HG03575 (cell line): ENCODE measurements around the gene ADARB2.

Experiments
- ATAC-seq: cut with Tn5 transposase; IDR thresholded peaks from one replicate; pipeline ENCODE4 v1.9.1; 2021; ENCODE audit not compliant: unreplicated experiment, insufficient number of reproducible peaks, low FRiP score; ENCODE audit errors: extremely low read depth

Gene ADARB2

DNA sequence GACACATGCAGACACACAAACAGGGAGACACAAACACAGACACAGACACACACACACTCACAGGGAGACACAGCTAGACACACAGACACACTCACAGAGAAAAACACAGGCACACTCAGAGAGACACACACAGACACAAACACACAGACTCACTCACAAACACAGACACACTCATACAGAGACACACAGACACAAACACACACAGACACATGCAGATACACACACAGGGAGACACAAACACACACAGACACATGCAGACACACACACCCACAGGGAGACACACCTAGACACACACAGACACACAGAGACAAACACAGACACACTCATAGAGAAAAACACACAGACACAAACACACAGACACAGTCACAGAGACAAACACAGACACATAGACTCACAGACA lies 67.9 kb downstream of the ADARB2 start:
- no peak for ATAC-seq

GRCh38 chr10:1668399-1668798 lies 68.9 kb downstream of the ADARB2 start:
- no peak for ATAC-seq

DNA sequence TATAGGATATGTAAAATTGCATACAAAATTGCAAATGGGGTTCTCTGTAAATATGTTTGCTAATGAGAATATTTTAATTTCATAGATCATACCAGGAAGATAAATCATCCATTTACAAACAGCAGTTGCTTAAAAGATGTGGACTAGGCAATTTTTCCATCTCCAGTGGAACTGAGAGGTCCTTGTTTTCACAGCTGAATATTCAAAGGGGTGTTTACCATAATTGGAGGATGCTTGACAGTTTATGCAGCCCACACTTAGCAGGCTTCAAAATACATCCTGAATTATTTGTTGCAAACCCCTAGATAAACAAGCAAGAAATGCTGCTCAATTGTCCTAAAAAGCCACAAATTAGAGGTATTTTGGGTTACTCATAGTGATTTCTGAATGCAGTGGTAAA lies 69.9 kb downstream of the ADARB2 start:
- no peak for ATAC-seq

- ATAC-seq = no peak
Observed at GRCh38 chr10:1666147-1666546, 71.2 kb downstream of the ADARB2 start.

GRCh38 chr10:1665681-1666080 lies 71.6 kb downstream of the ADARB2 start:
- ATAC-seq = no peak

DNA sequence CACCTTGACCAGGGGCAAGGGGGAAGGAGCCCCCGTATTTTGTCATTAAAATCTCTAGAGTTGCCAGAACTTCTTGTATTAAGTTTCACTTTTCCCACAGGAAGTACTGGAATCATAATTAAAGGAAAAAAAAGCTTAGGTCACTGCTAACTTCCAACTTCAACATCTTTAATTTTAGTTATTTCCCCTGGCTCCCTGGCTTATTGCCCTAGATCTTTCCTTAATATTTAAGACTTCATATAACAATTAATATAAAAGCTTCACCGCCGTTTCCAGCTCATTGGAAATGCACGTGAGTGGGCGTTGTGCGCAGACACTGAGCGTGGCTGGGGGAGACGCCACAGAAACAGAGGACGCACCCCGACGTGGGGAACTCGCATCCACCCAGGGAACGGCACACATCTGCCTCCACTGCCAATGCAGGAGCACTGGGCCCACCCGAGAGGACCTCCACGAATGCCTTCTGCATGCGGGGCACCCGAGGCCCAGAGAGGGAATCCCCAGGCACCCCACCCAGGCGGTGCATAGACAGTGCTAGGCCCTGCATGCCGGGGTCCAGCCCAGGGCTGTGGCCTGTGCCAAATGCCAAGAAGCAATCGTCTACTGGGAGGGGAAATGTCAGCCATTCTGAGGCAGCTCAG lies 72.2 kb downstream of the ADARB2 start:
- no peak for ATAC-seq

GRCh38 chr10:1664333-1664964 lies 72.9 kb downstream of the ADARB2 start:
- ATAC-seq = no peak

- ATAC-seq = no peak
Observed at GRCh38 chr10:1663226-1663625, 74.1 kb downstream of the ADARB2 start.

DNA sequence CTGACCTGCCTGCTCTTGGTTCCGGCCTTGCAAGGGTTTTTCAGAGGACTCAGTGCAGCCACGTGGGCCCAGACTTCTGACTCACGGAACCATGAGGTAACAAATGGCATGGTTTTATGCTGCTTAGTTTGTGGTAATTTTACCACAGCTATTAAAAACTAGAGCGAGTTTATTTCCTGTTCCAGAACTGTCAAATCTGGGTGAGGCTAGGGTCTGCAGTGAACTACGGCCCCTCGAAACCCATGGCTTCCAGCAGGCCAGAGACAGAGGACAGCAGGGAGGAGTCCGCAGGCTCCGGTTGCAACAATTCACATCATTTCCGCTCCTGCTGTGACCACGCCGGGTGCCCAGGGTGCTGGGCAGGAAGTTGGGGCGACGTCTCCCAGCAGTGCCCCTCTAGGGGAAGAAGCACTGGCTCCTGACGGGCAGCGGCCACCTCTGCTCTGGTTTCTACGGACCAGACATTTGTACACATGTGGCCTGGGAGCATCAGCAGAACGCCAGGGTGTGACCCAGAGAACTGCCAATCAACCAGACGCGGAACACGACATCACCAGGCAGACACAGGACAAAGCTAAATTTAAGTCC lies 74.8 kb downstream of the ADARB2 start:
- ATAC-seq = no peak

GRCh38 chr10:1661859-1662437 lies 75.4 kb downstream of the ADARB2 start:
- ATAC-seq = peak; percentile 76

GRCh38 chr10:1661416-1661815 lies 75.9 kb downstream of the ADARB2 start:
- ATAC-seq = no peak

- no peak for ATAC-seq
Observed at GRCh38 chr10:1660815-1661214, 76.5 kb downstream of the ADARB2 start.

DNA sequence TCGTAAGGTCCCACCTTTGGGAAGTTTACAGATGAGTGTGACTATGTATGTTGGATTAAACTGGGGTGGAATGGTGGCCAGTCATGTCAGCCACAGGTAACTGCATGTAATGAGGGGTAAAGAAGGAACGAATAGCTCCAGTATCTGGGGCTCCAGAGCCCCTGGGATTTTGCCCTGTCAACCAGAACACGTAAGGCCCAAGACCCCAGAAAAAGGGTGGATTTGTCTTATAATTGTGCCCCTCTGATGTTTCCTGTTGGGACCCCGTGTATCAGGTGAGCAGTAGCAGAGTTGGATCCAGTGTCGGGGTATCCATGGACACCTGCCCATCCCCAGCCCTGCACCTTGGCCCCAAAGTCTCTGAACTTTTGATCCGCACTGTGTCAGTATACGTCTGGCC lies 76.9 kb downstream of the ADARB2 start:
- ATAC-seq = no peak

GRCh38 chr10:1659221-1659791 lies 78.0 kb downstream of the ADARB2 start:
- no peak for ATAC-seq

- ATAC-seq = no peak
Observed at GRCh38 chr10:1658658-1659057, 78.7 kb downstream of the ADARB2 start.

GRCh38 chr10:1657479-1657878 lies 79.8 kb downstream of the ADARB2 start:
- no peak for ATAC-seq

DNA sequence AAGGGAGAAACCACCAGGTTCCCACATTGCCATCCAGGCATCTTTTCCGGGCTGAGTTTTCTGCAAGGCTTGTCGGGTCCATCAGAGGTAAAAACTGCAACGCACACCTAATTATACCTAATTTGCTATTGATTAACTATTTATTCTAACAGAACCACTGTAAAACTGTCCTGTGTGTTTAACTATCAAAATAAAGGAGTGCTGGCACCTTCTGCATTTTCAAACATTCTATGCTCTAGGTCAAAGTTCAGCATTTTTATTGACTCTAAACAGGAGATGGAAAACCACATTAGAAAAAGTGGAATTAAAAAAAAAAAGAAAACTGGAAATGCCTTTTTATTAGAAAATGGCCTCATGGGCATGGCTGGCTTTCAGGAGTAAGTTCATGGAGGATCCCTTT lies 82.0 kb downstream of the ADARB2 start:
- no peak for ATAC-seq

DNA sequence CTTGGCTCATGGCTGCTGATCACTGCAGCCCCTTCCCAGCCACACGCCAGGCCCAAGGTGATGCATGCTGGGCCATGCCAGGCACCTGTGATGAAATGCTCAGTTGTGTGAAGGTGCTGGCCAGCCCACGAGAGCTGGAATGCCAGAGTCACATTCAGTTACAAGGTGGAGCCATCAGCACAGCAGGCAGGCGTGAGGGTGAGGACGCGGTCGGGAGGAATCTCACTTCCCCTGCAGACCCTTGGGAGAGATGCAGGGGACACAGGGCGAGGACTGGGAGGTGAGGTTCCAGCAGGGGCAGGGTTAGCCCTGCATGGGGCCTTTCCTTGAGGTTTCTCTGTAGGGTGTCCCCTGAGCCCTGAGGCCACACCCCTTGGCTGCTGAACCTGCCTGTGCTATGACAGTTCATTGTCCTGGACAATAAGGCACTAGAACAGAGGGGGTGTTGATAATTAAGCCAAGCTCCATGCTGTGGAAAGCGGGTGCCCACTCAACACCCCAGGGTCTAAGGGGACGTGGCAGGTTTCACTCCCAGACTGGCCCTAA lies 82.4 kb downstream of the ADARB2 start:
- no peak for ATAC-seq

GRCh38 chr10:1654247-1654646 lies 83.1 kb downstream of the ADARB2 start:
- no peak for ATAC-seq

GRCh38 chr10:1653321-1653720 lies 84.0 kb downstream of the ADARB2 start:
- ATAC-seq = no peak
